NOMO-1 (cell line): ENCODE measurements around the gene MRPL39.
A peak's percentile ranks its signal among the peaks of the same experiment; 100 is the strongest.

Source experiments
- DNase-seq, 2 experiments: peaks; one replicate each; lab custom pipeline; 2025; ENCODE audit not compliant: unreplicated experiment in 2 of 2; lab: John Stamatoyannopoulos, UW

MRPL39 gene

GRCh38 chr21:25569711-25570110 lies 37.6 kb downstream of the MRPL39 start:
- no peak for DNase-seq

- no peak for DNase-seq
Observed at GRCh38 chr21:25569084-25569483, 38.2 kb downstream of the MRPL39 start.

GRCh38 chr21:25568246-25568645 lies 39.0 kb downstream of the MRPL39 start:
- no peak for DNase-seq

GRCh38 chr21:25567472-25567871 lies 39.8 kb downstream of the MRPL39 start:
- no peak for DNase-seq

GRCh38 chr21:25566645-25567044 lies 40.6 kb downstream of the MRPL39 start:
- DNase-seq = no peak

GRCh38 chr21:25565272-25566211 lies 41.7 kb downstream of the MRPL39 start:
- no peak for DNase-seq

- no peak for DNase-seq
Observed at GRCh38 chr21:25564349-25564948, 42.8 kb downstream of the MRPL39 start.

GRCh38 chr21:25563361-25564116 lies 43.7 kb downstream of the MRPL39 start:
- peak in 1 of 2 experiments; percentile 12 for DNase-seq

- no peak for DNase-seq
Observed at GRCh38 chr21:25562660-25563059, 44.6 kb downstream of the MRPL39 start.

GRCh38 chr21:25561668-25562641 lies 45.3 kb downstream of the MRPL39 start:
- peak; percentile 69 to 72 for DNase-seq

- DNase-seq = no peak
Observed at GRCh38 chr21:25560891-25561290, 46.4 kb downstream of the MRPL39 start.

GRCh38 chr21:25560271-25560685 lies 47.0 kb downstream of the MRPL39 start:
- peak in 1 of 2 experiments; percentile 70 for DNase-seq

GRCh38 chr21:25559746-25560145 lies 47.5 kb downstream of the MRPL39 start:
- no peak for DNase-seq

GRCh38 chr21:25558123-25558522 lies 49.2 kb downstream of the MRPL39 start:
- no peak for DNase-seq

GRCh38 chr21:25557180-25557579 lies 50.1 kb downstream of the MRPL39 start:
- peak in 1 of 2 experiments; percentile 14 for DNase-seq

GRCh38 chr21:25556091-25556490 lies 51.2 kb downstream of the MRPL39 start:
- DNase-seq = no peak

- no peak for DNase-seq
Observed at GRCh38 chr21:25555492-25555891, 51.8 kb downstream of the MRPL39 start.

- no peak for DNase-seq
Observed at GRCh38 chr21:25552856-25553255, 54.4 kb downstream of the MRPL39 start.

- no peak for DNase-seq
Observed at GRCh38 chr21:25551569-25551968, 55.7 kb downstream of the MRPL39 start.
